ENCODE results near the gene VEPH1. TPM values are rescaled to one million over a fixed set of nuclear protein-coding genes. Genes with fewer than 3 reads are reported as not detected.

The VEPH1 gene
- total and polyA plus RNA-seq, 9 of the 15 experiments (the other 6 are each of a cell fraction or from before 2014, with no cell fraction given): 4.5 to 15.6 (median 5.8) TPM

GRCh38 chr3:157369727-157370421, 133.3 kb downstream of the VEPH1 start (continued):
- TF ChIP-seq GMEB1 (CRISPR knock-in tag; IDR thresholded peaks at IDR 0.05) (no peak), PTTG1 (tag; IDR thresholded peaks at IDR 0.05; ENCODE audit: low read depth) (no peak), MTA1 (IDR thresholded peaks at IDR 0.05; ENCODE audit: borderline replicate concordance) (no peak), MEF2A (IDR thresholded peaks at IDR 0.05; ENCODE audit: control insufficient read depth, low read depth, low read length) (no peak), SIX5 (IDR thresholded peaks at IDR 0.05; ENCODE audit: borderline replicate concordance in 1 of 2, insufficient read depth in 1 of 2, low read depth in 1 of 2, low read length in 2 of 2) (no peak), CBX8 (IDR thresholded peaks at IDR 0.05; ENCODE audit: borderline replicate concordance, extremely low read depth, low read depth, low read length, poor library complexity, severe bottlenecking) (no peak), STAT6 (CRISPR knock-in tag; IDR thresholded peaks at IDR 0.05) (no peak)
